Stimulated activated CD8-positive, alpha-beta memory T cell treated with anti-CD3 and anti-CD28 coated beads, Interleukin-15, amount 100 ng/mL, for 1 hour (primary cell): Measurements from ENCODE around the gene NCS1.

Experiments used
- DNase-seq: peaks from one replicate; pipeline ENCODE4 v3.0.0-alpha.2; 2020; ENCODE audit warnings: low read depth

NCS1 gene

GRCh38 chr9:130176760-130177159 is 4.6 kb downstream of the NCS1 start:
- no peak for DNase-seq

GRCh38 chr9:130177898-130178805 is 5.9 kb downstream of the NCS1 start:
- no peak for DNase-seq

- no peak for DNase-seq
Measured at GRCh38 chr9:130179331-130179907, 7.2 kb downstream of the NCS1 start.

GRCh38 chr9:130180516-130180915 is 8.3 kb downstream of the NCS1 start:
- no peak for DNase-seq

GRCh38 chr9:130181678-130182380 is 9.6 kb downstream of the NCS1 start:
- DNase-seq, result no peak

GRCh38 chr9:130182381-130182909 is 10.2 kb downstream of the NCS1 start:
- DNase-seq, result no peak

GRCh38 chr9:130183133-130183762 is 11.0 kb downstream of the NCS1 start:
- DNase-seq, result no peak

- no peak for DNase-seq
Measured at GRCh38 chr9:130185017-130185416, 12.8 kb downstream of the NCS1 start.

- DNase-seq, result no peak
Measured at GRCh38 chr9:130185490-130186031, 13.4 kb downstream of the NCS1 start.

- DNase-seq, result no peak
Measured at GRCh38 chr9:130186051-130186450, 13.8 kb downstream of the NCS1 start.

- no peak for DNase-seq
Measured at GRCh38 chr9:130186839-130187522, 14.8 kb downstream of the NCS1 start.

GRCh38 chr9:130187523-130187846 is 15.3 kb downstream of the NCS1 start:
- DNase-seq, result no peak

GRCh38 chr9:130188860-130189481 is 16.8 kb downstream of the NCS1 start:
- no peak for DNase-seq

- no peak for DNase-seq
Measured at GRCh38 chr9:130189840-130190239, 17.6 kb downstream of the NCS1 start.

GRCh38 chr9:130191068-130191748 is 19.0 kb downstream of the NCS1 start:
- DNase-seq, result no peak

GRCh38 chr9:130191749-130192120 is 19.5 kb downstream of the NCS1 start:
- DNase-seq, result no peak

GRCh38 chr9:130192382-130192999 is 20.3 kb downstream of the NCS1 start:
- DNase-seq, result no peak

- DNase-seq, result no peak
Measured at GRCh38 chr9:130193103-130193502, 20.9 kb downstream of the NCS1 start.

- DNase-seq, result no peak
Measured at GRCh38 chr9:130193531-130194377, 21.6 kb downstream of the NCS1 start.
